GM21447 (cell line): ENCODE measurements around the gene JUN.

Experiments
- ATAC-seq: cut with Tn5 transposase; IDR thresholded peaks from one replicate; pipeline ENCODE4 v1.9.1; 2021; ENCODE audit not compliant: unreplicated experiment

Gene JUN

GRCh38 chr1:58784758-58785441, 1.1 kb upstream of the JUN start:
- no peak for ATAC-seq

- peak; percentile 13 for ATAC-seq
Observed at GRCh38 chr1:58783090-58783992, 506 bp downstream of the JUN start.

- no peak for ATAC-seq
Observed at GRCh38 chr1:58782178-58783089, 1.4 kb downstream of the JUN start.

- ATAC-seq, result no peak
Observed at GRCh38 chr1:58781541-58782177, 2.2 kb downstream of the JUN start.

GRCh38 chr1:58780836-58781452, 2.9 kb downstream of the JUN start:
- no peak for ATAC-seq

GRCh38 chr1:58780411-58780810, 3.4 kb downstream of the JUN start:
- no peak for ATAC-seq

- no peak for ATAC-seq
Observed at GRCh38 chr1:58779801-58780382, 4.0 kb downstream of the JUN start.

- ATAC-seq, result no peak
Observed at GRCh38 chr1:58779059-58779754, 4.6 kb downstream of the JUN start.

- ATAC-seq, result no peak
Observed at GRCh38 chr1:58778385-58779000, 5.4 kb downstream of the JUN start.

GRCh38 chr1:58774027-58774426, 9.8 kb downstream of the JUN start:
- no peak for ATAC-seq

GRCh38 chr1:58773406-58773840, 10.4 kb downstream of the JUN start:
- ATAC-seq, result peak; percentile 94

GRCh38 chr1:58769809-58770320, 14.0 kb downstream of the JUN start:
- ATAC-seq, result no peak

- no peak for ATAC-seq
Observed at GRCh38 chr1:58768971-58769808, 14.7 kb downstream of the JUN start.

GRCh38 chr1:58768191-58768731, 15.6 kb downstream of the JUN start:
- ATAC-seq, result no peak

GRCh38 chr1:58767143-58767542, 16.7 kb downstream of the JUN start:
- ATAC-seq, result no peak

- no peak for ATAC-seq
Observed at GRCh38 chr1:58765441-58765840, 18.4 kb downstream of the JUN start.

- no peak for ATAC-seq
Observed at GRCh38 chr1:58765006-58765405, 18.8 kb downstream of the JUN start.
